HG03175 (cell line): Measurements from ENCODE around the gene FSTL4.

Source experiments
- ATAC-seq: cut with Tn5 transposase; IDR thresholded peaks from one replicate; pipeline ENCODE4 v1.9.1; 2021; ENCODE audit warnings: mild to moderate bottlenecking, moderate library complexity; ENCODE audit not compliant: unreplicated experiment

The FSTL4 gene

GRCh38 chr5:133309166-133309795, 303.1 kb downstream of the FSTL4 start:
- ATAC-seq = no peak

- ATAC-seq = no peak
Observed at GRCh38 chr5:133307275-133307674, 305.1 kb downstream of the FSTL4 start.

- no peak for ATAC-seq
Observed at GRCh38 chr5:133304707-133305216, 307.6 kb downstream of the FSTL4 start.

DNA sequence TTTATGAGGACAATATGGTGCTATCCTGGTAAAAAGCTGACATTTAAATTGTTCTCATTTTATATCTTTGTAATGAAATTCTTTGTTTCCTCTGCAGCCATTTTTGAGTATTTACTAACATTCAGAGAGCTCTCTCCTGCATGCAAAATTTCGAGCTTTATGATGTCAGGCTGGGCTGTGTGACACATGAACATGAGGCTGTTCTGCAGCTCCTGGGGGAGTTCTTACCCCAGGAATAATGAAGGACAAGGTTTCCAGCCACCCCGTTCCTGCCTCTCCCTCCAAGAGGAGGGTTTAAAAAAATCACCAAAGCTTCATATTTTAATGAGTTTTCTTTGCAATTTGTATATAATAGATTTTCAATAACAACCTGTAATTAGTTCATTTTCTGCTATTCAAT, 308.2 kb downstream of the FSTL4 start:
- ATAC-seq = no peak

GRCh38 chr5:133303298-133303697, 309.0 kb downstream of the FSTL4 start:
- ATAC-seq = no peak

DNA sequence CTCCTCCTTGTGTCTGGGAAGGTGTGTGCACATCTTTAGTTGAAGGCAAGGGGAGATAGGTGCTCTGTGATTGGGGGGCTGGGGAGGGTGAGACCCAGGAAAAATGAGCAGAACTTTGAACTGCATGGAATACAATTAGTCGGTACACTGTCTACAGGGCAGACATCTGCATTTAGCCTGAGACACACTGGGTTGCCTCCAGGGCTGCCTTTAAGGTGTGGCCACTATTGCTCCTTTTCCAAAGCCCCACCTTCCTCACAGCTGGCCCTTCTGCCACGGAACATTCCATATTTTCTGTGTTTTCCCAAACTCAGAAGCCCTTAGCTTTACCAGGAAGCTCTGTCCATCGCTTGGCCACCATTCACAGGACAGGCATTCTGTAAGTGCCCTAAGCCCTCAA, 312.6 kb downstream of the FSTL4 start:
- no peak for ATAC-seq

- no peak for ATAC-seq
Observed at GRCh38 chr5:133299021-133299420, 313.3 kb downstream of the FSTL4 start.

GRCh38 chr5:133298447-133298846, 313.9 kb downstream of the FSTL4 start:
- ATAC-seq = no peak

GRCh38 chr5:133297293-133297692, 315.0 kb downstream of the FSTL4 start:
- no peak for ATAC-seq

DNA sequence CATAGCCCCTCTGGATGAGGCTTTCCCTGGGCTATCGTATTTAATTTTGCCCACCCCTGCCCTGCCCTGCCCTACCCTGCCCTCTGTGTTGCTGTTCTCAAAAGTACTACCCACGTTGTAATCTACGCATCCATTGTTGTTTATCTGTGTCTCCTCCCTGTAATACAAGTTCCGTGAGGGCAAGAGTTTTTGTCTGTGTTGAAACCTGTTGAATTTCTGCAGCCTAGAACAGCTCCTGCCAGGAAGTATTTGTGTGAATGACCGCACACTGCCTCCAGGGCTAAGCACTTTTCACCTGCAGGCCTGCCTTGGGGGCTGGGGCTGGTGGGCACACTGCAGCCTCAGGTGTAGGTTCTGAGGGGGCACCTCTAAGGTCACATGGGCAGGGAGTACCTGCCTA, 315.7 kb downstream of the FSTL4 start:
- no peak for ATAC-seq

DNA sequence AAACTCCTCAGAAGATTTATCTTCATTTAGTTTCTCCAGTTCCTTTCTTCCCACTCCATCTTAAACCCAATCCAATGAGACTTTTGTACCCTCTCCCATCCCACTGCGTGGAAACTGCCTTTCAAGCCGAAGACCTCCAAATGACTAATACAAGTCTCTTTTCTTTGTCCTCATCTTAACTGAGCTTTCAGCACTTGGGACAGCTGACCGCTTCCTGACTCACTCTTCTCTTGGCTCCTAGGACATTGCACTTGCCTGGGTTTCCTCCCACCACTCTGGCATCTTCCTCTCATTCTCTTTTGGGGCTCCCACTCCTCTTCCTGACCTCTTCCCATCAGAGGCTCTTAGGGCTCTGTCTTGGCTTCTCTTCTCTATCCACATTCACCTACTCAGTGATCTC, 316.8 kb downstream of the FSTL4 start:
- no peak for ATAC-seq

- no peak for ATAC-seq
Observed at GRCh38 chr5:133294380-133294779, 318.0 kb downstream of the FSTL4 start.

GRCh38 chr5:133293960-133294359, 318.4 kb downstream of the FSTL4 start:
- ATAC-seq = no peak

- ATAC-seq = no peak
Observed at GRCh38 chr5:133292300-133292699, 320.0 kb downstream of the FSTL4 start.

- no peak for ATAC-seq
Observed at GRCh38 chr5:133291524-133291923, 320.8 kb downstream of the FSTL4 start.

GRCh38 chr5:133290669-133291240, 321.6 kb downstream of the FSTL4 start:
- no peak for ATAC-seq

- no peak for ATAC-seq
Observed at GRCh38 chr5:133289686-133290367, 322.5 kb downstream of the FSTL4 start.

DNA sequence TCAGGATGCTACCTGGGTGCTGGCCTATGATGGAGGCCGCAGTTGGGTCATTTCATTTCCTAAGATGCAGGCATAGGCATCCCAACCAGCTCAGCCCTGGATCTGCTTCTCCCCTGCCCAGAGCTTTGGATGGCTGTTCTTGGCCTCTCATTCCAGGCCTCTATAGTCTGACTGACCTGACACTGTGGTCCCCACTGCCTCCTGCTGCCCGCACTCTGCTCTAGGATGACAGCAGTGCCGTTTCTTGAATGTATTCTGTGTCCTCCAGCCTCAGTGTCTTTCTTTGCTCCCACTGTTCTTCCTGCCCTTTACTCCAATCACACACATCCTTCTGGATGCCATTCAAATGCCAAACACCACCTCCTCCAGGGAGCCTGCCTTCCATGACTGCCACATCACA, 324.8 kb downstream of the FSTL4 start:
- no peak for ATAC-seq

GRCh38 chr5:133286483-133286882, 325.9 kb downstream of the FSTL4 start:
- ATAC-seq = no peak

- no peak for ATAC-seq
Observed at GRCh38 chr5:133285583-133286021, 326.7 kb downstream of the FSTL4 start.

DNA sequence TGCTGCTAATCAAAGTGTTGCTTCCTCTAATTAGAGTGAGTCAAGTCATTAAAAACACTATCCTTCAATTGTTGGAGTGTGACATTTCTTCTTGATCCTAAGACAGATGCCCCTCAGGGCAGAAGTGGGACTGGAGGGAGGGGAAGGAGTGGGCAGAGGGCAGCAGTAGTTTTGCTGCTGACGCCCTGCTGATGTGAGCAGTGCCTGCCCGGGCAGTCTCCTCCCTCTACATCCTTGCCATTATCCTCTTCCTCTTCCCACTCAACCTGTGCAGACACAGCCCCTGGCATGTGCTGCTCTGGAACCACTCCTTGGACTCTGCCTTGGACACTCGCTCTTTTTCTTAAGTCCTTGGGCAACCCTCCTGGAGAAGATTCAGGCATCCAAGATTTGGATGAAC, 328.0 kb downstream of the FSTL4 start:
- ATAC-seq = no peak

DNA sequence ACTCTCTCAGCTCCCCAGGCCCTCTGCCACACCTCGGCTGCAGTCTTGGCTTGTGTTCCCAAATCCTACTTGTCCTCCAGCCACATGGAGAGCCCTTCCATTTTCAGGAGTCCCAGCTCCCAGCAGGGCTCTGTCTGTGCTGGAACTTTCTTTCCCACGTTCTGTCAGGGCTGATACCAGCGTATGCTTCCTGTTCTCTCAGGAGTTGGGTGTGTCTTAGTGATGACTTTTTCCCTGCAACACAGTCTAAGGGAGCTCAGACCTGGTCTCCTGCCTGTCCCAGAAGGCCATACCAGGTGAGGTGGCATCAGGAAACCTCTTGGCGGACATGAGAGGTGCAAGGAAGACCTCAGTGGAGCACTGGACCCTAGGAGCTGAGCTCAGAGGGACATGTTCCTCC, 334.0 kb downstream of the FSTL4 start:
- ATAC-seq = no peak
